ENCODE data around the gene ASPSCR1. TPM values are rescaled to one million over a fixed set of nuclear protein-coding genes. Genes with fewer than 3 reads are reported as not detected.

The ASPSCR1 gene, protein sequence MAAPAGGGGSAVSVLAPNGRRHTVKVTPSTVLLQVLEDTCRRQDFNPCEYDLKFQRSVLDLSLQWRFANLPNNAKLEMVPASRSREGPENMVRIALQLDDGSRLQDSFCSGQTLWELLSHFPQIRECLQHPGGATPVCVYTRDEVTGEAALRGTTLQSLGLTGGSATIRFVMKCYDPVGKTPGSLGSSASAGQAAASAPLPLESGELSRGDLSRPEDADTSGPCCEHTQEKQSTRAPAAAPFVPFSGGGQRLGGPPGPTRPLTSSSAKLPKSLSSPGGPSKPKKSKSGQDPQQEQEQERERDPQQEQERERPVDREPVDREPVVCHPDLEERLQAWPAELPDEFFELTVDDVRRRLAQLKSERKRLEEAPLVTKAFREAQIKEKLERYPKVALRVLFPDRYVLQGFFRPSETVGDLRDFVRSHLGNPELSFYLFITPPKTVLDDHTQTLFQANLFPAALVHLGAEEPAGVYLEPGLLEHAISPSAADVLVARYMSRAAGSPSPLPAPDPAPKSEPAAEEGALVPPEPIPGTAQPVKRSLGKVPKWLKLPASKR
- 32.2 and 96.0 TPM in 2 replicates for total RNA-seq (2011; cell fraction: chromatin; rRNA removed; ENCODE audit: low replicate concordance)
- 68.7 and 87.6 TPM in 2 replicates for total RNA-seq (2011; cell fraction: nucleolus; rRNA removed)
- 42.2 and 44.0 TPM in 2 replicates for total RNA-seq (2011; cell fraction: nucleoplasm; rRNA removed)
- total RNA-seq (2014; rRNA removed): 35.9 and 49.9 TPM in 2 replicates
- total RNA-seq (2014; rRNA removed; fragmentation: Illumina TruSeq; extraction: Trizol): 5.9 and 7.4 TPM in 2 replicates
- 21.3 and 22.3 TPM in 2 replicates for total RNA-seq (2015; rRNA removed; fragmentation: Illumina TruSeq; extraction: Trizol)
- 33.4 and 36.9 TPM in 2 replicates for total RNA-seq (2021)
- polyA plus RNA-seq (2011; rRNA removed): 8.6 TPM in 2 replicates
- polyA plus RNA-seq (2011; cell fraction: cytosol; rRNA removed): 16.0 and 34.5 TPM in 2 replicates
- polyA plus RNA-seq (2011; cell fraction: nucleus; rRNA removed): 72.4 and 104 TPM in 2 replicates
- polyA plus RNA-seq (2012): 26.6 and 32.9 TPM in 2 replicates
- 11.6 and 19.2 TPM in 2 replicates for polyA plus RNA-seq (2014; fragmentation: Illumina TruSeq; extraction: Trizol)
- 1 to 10 TPM in 1 of 2 experiments, under 1 TPM in 1; 0.90 to 2.2 TPM for polyA plus RNA-seq (2014; fragmentation: Nextera tagmentation; extraction: Ambion mirVana)
- 26.7 and 33.7 TPM in 2 replicates for polyA plus RNA-seq (2014; rRNA removed)
- 1.6 and 6.1 TPM in 2 replicates for polyA minus RNA-seq (2011; rRNA and poly(A)+ RNA removed)
- polyA minus RNA-seq (2011; cell fraction: cytosol; rRNA and poly(A)+ RNA removed): 16.6 and 18.1 TPM in 2 replicates
- polyA minus RNA-seq (2011; cell fraction: nucleus; rRNA and poly(A)+ RNA removed): 25.4 and 29.1 TPM in 2 replicates
- Bru-seq, nascent RNA: percentile 56 among the genes with signal in this experiment
- percentile 52 among the genes with signal in this experiment for BruChase-seq, experiment 1, labeled RNA remaining after a 2-hour chase
- BruChase-seq, experiment 2, labeled RNA remaining after a 6-hour chase: percentile 51 among the genes with signal in this experiment
- long read RNA-seq, experiment 1, full-length matches to known transcripts: 93 of 147 reads
- long read RNA-seq, experiment 1, partial matches to known transcripts: 29 of 147 reads
- long read RNA-seq, experiment 1, other reads (novel, unspliced or antisense): 25 of 147 reads
- long read RNA-seq, experiment 2, transcript ASPSCR1-202 (16 exons, 1,843 nt): major isoform, 15 of 42 reads
- long read RNA-seq, experiment 2, partial matches to known transcripts: 13 of 42 reads
- long read RNA-seq, experiment 2, other reads (novel, unspliced or antisense): 10 of 42 reads
- long read RNA-seq, experiment 3, transcript ASPSCR1-202 (16 exons, 1,843 nt): major isoform, 14 of 26 reads
- long read RNA-seq, experiment 3, partial matches to known transcripts: 2 of 26 reads
- long read RNA-seq, experiment 3, other reads (novel, unspliced or antisense): 8 of 26 reads

DNA sequence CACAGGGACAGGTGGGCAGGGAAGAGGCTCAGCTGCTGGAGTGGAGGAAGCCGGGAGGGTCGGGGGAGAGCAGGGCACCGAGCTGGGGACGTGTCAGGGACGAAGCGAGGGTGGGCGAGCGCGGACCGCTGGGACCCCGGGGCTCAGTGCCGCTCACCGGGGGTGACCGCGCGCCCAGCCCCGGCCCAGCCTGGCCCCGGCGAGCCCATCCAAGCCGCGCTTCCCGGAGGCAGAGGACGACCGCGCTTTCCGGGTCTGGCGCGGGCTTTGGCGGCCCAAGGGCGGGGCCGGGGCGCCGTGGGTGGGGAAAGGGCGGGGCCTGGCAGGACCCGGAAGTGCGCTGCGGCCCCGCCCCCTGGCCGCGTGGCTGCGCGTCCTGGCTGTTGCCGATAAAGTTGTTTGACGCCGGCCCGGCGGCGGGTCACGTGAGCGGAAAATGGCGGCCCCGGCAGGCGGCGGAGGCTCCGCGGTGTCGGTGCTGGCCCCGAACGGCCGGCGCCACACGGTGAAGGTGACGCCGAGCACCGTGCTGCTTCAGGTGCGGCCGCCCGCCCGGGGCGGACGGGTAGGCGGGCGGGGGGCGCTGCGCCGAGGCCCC is at the start of gene ASPSCR1:
Gene ASPSCR1, plus strand, starts transcription at position 419 of the 598 bp plus-strand sequence. Its CDS starts 18 bp downstream, at position 437.
- H3K9me1 ChIP-seq (ENCODE audit: control insufficient read depth, insufficient read depth, low read length): no peaks in the 10 kb centered on the region
- H3K4me2 ChIP-seq (ENCODE audit: insufficient read depth, low read length): peak within 1 kb of the TSS; percentile 98
- H3K9ac ChIP-seq (ENCODE audit: insufficient read depth in 1 of 2, low read depth in 2 of 2, low read length in 2 of 2): peak within 1 kb of the TSS; percentile 95 to 100
- ChIA-PET POLR2A (interaction anchor here (0.6 to 1.0 kb wide), 5 partner anchors 18 to 833 kb away, joined by 3 to 5 read pairs (median 4); partner anchors contain the start of genes CENPX and LRRC45), CTCF (ENCODE audit: low intra/inter-chr PET ratio) (interaction anchor here (1.0 kb wide), 1 partner anchor 16 kb away, joined by 8 read pairs; the partner anchor contains the start of gene NOTUM)
- peak; percentile 91 for ATAC-seq
- no peaks in the 10 kb centered on the region for H4K20me1 ChIP-seq (replicated peaks; ENCODE audit: control insufficient read depth, insufficient read depth, low read length)
- in situ Hi-C loops (cut with MboI) (no loop called here), intact Hi-C loops (cut with micrococcal nuclease) (loop anchor here (5.0 kb wide), 1 partner anchor 45 kb away; the partner anchor contains the start of genes CENPX and LRRC45)
- peak within 1 kb of the TSS; percentile 91 for H2AFZ ChIP-seq (ENCODE audit: low read depth, low read length)
- peak within 1 kb of the TSS; percentile 88 for H3K4me3 ChIP-seq
- H3K9me3 ChIP-seq (replicated peaks; ENCODE audit: control insufficient read depth, insufficient read depth, low read depth, low read length): no peaks in the 10 kb centered on the region
- peaks cover 23 to 27% of the 10 kb centered on the region in 2 experiments for H3K4me1 ChIP-seq (replicated peaks in 1 of 2; ENCODE audit: control insufficient read depth in 2 of 2, insufficient read depth in 2 of 2, low read length in 2 of 2)
- 2% methylated on average over 40 of the region's 76 CpGs for WGBS (ENCODE audit: insufficient coverage, low coverage, missing lambda C conversion rate)
- H3K27me3 ChIP-seq (ENCODE audit: control insufficient read depth in 2 of 2, insufficient read depth in 2 of 2, low read length in 2 of 2): no peaks in the 10 kb centered on the region
- no TSS peak for BruUV-seq (replicated peaks)
- DNase-seq (ENCODE audit: extremely low read depth in 1 of 4, low spot score in 3 of 4): peak; percentile 87 to 92 (median 91)
- peaks cover 18% of the 10 kb centered on the region; the same call in 1 of the 3 replicates for H3K36me3 ChIP-seq (ENCODE audit: control insufficient read depth, insufficient read depth, low read length)
- FAIRE-seq: peak; percentile 68
- H3K27ac ChIP-seq (ENCODE audit: extremely low read depth, low read depth, low read length): peak within 1 kb of the TSS; percentile 98
- H3K79me2 ChIP-seq (ENCODE audit: control insufficient read depth, insufficient read depth, low read length): peaks cover 16% of the 10 kb centered on the region; the same call in 2 of the 3 replicates
- peak; percentile 73; the same call in 1 of the 2 replicates for TF ChIP-seq ZNF395 (CRISPR knock-in tag; IDR thresholded peaks at IDR 0.05)
- no peak for TF ChIP-seq ZNF764 (CRISPR knock-in tag; IDR thresholded peaks at IDR 0.05; ENCODE audit: low read depth)
- TF ChIP-seq KLF1 (tag; IDR thresholded peaks at IDR 0.05): peak; percentile 81
- TF ChIP-seq, protein P1, sequence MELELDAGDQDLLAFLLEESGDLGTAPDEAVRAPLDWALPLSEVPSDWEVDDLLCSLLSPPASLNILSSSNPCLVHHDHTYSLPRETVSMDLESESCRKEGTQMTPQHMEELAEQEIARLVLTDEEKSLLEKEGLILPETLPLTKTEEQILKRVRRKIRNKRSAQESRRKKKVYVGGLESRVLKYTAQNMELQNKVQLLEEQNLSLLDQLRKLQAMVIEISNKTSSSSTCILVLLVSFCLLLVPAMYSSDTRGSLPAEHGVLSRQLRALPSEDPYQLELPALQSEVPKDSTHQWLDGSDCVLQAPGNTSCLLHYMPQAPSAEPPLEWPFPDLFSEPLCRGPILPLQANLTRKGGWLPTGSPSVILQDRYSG (tag; conservative IDR thresholded peaks at IDR 0.05; ENCODE audit: low read depth): no peak
- TF ChIP-seq NFIX (CRISPR knock-in tag; IDR thresholded peaks at IDR 0.05; ENCODE audit: low read depth): no peak
- TF ChIP-seq TFE3 (CRISPR knock-in tag; IDR thresholded peaks at IDR 0.05): peak; percentile 99
- no peak for TF ChIP-seq ZNF445 (CRISPR knock-in tag; IDR thresholded peaks at IDR 0.05; ENCODE audit: low read depth)
- TF ChIP-seq MAZ (CRISPR knock-in tag; conservative IDR thresholded peaks at IDR 0.05 in 1 of 2, IDR thresholded peaks at IDR 0.05 in 1 of 2): peak; percentile 83 to 96

Data from K562 (cell line).